ENCODE data around the gene ATXN2L.
A peak's percentile ranks its signal among the peaks of the same experiment; 100 is the strongest.

Gene ATXN2L

DNA sequence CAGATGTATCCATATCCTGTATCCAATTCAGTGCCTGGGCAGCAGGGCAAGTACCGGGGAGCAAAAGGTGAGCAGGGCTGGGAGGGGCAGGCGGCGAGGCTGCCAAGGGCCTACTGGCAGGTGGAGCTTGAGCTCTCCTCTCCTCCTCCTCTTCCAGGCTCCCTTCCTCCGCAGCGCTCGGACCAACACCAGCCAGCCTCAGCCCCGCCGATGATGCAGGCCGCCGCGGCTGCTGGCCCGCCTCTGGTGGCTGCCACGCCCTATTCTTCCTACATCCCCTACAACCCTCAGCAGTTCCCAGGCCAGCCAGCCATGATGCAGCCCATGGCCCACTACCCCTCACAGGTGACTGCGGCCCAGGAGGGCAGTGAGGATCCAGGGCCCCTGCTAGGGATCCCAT is 11.6 kb downstream of the ATXN2L start:
- no peak for DNase-seq (ENCODE audit: low spot score)
- peak overlapping the region; percentile 52 for H3K27ac ChIP-seq
- POLR2A ChIA-PET (ENCODE audit: low non-redundant PET): no interaction called here
- CTCF ChIA-PET: interaction anchor here (0.6 kb wide), 1 partner anchor 214 kb away, joined by 3 read pairs; no protein-coding TSS in a partner anchor
- TF ChIP-seq, protein P1, sequence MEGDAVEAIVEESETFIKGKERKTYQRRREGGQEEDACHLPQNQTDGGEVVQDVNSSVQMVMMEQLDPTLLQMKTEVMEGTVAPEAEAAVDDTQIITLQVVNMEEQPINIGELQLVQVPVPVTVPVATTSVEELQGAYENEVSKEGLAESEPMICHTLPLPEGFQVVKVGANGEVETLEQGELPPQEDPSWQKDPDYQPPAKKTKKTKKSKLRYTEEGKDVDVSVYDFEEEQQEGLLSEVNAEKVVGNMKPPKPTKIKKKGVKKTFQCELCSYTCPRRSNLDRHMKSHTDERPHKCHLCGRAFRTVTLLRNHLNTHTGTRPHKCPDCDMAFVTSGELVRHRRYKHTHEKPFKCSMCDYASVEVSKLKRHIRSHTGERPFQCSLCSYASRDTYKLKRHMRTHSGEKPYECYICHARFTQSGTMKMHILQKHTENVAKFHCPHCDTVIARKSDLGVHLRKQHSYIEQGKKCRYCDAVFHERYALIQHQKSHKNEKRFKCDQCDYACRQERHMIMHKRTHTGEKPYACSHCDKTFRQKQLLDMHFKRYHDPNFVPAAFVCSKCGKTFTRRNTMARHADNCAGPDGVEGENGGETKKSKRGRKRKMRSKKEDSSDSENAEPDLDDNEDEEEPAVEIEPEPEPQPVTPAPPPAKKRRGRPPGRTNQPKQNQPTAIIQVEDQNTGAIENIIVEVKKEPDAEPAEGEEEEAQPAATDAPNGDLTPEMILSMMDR (conservative IDR thresholded peaks at IDR 0.05; ENCODE audit: low read depth): no peak

DNA sequence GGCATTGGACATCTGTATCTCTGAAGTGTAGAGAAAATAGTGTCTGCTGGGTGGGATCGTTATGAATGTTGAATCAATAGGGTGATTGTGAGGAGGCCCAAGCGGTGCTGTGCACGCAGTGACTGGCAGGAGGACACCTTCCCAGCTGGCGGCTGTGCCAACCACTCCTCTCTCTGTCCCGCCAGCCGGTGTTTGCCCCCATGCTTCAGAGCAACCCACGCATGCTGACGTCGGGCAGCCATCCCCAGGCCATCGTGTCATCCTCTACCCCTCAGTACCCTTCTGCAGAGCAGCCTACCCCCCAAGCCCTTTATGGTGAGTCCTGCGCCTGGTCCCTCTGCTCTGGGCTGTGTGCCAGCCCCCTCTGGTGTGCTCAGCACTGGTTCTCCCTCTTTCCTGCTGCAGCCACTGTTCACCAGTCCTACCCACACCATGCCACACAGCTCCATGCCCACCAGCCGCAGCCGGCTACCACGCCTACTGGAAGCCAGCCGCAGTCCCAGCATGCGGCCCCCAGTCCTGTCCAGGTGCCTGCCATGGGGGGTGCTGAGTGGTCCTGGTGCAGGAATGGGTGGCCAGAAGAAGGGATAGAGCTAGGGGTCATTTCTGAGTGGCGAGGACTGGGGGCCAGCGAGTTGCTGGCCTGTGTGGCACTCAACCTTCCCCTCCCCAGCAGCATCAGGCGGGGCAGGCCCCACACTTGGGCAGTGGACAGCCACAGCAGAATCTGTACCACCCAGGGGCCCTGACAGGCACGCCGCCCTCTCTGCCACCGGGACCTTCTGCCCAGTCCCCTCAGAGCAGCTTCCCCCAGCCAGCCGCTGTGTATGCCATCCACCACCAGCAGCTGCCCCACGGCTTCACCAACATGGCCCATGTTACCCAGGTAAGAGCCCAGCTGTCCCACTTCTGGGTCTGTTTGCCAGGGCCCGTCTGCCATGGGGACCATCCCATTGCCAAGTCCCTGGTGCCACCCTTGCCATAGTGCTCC is 12.4 kb downstream of the ATXN2L start:
- TF ChIP-seq, protein P1 (conservative IDR thresholded peaks at IDR 0.05; ENCODE audit: low read depth): no peak
- CTCF ChIA-PET: interaction anchor here (0.6 kb wide), 1 partner anchor 214 kb away, joined by 3 read pairs; no protein-coding TSS in a partner anchor
- POLR2A ChIA-PET (ENCODE audit: low non-redundant PET): no interaction called here

DNA sequence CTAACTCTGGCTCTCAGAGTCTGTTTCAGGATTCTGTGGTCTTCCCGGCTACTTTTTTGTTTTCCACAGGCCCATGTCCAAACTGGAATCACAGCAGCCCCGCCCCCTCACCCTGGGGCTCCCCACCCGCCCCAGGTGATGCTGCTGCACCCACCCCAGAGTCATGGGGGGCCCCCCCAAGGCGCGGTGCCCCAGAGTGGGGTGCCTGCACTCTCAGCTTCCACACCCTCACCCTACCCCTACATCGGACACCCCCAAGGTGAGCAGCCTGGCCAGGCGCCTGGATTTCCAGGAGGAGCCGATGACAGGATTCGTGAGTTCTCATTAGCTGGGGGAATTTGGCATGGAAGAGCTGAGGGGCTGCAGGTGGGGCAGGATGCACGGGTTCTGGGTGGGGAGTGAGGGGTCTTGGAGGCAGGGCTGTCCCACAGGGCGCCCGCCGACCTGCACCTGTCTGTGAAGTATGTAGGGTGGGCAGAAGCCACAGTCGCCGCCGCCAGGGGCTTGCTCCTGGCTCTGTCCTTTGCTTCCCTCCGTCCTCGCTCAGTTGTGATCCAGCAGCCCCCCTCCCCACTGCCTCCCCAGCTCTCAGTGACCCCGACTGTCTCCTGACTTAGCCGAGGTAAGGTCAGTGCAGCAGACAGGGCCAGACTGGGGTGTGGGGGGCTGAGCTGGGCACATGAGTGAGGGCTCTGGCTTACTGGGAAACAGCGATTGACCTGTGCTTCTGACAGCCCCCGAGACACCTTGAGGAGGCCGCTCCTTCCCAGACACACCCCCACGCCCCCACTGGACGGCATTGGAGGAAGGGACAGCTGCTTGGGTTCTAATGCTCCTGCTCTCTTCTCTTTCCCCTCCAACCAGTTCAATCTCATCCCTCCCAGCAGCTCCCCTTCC is 13.3 kb downstream of the ATXN2L start:
- ChIA-PET POLR2A (ENCODE audit: low non-redundant PET) (interaction anchor here (1.0 kb wide), 1 partner anchor 9 kb away, joined by 3 read pairs; no protein-coding TSS in a partner anchor), CTCF (interaction anchor here (0.6 kb wide), 1 partner anchor 10 kb away, joined by 3 read pairs; the partner anchor contains the start of gene TUFM)
- TF ChIP-seq, protein P1 (conservative IDR thresholded peaks at IDR 0.05; ENCODE audit: low read depth): no peak
- no peak for DNase-seq (ENCODE audit: low spot score)
- H3K27ac ChIP-seq: peak overlapping the region; percentile 52

More for the DNA sequence above, 12.4 kb downstream of the ATXN2L start:
- peak overlapping the region; percentile 52 for H3K27ac ChIP-seq
- no peak for DNase-seq (ENCODE audit: low spot score)

DNA sequence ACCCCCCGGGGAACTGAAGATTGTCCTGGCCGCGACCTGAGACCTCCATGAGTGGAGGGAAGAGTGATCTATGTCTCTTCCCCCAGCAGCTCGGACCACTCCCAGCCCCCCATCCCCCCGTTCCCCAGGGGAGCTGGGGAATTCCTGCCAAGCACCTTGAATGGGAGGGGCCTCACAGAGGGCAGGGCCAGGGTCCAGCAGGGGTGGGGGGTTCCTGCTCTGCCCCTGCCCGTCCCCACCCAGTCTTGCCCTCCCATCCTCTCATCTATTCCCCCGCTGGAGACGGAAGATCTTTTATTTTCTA is 13.9 kb downstream of the ATXN2L start:
- DNase-seq (ENCODE audit: low spot score): no peak
- TF ChIP-seq, protein P1 (conservative IDR thresholded peaks at IDR 0.05; ENCODE audit: low read depth): no peak
- POLR2A ChIA-PET (ENCODE audit: low non-redundant PET): interaction anchor here (1.0 kb wide), 1 partner anchor 9 kb away, joined by 3 read pairs; no protein-coding TSS in a partner anchor
- CTCF ChIA-PET: interaction anchor here (0.6 kb wide), 2 partner anchors 9 to 108 kb away, joined by 3 to 5 read pairs; partner anchors contain the start of gene TUFM
- peak overlapping the region; percentile 52 for H3K27ac ChIP-seq

DNA sequence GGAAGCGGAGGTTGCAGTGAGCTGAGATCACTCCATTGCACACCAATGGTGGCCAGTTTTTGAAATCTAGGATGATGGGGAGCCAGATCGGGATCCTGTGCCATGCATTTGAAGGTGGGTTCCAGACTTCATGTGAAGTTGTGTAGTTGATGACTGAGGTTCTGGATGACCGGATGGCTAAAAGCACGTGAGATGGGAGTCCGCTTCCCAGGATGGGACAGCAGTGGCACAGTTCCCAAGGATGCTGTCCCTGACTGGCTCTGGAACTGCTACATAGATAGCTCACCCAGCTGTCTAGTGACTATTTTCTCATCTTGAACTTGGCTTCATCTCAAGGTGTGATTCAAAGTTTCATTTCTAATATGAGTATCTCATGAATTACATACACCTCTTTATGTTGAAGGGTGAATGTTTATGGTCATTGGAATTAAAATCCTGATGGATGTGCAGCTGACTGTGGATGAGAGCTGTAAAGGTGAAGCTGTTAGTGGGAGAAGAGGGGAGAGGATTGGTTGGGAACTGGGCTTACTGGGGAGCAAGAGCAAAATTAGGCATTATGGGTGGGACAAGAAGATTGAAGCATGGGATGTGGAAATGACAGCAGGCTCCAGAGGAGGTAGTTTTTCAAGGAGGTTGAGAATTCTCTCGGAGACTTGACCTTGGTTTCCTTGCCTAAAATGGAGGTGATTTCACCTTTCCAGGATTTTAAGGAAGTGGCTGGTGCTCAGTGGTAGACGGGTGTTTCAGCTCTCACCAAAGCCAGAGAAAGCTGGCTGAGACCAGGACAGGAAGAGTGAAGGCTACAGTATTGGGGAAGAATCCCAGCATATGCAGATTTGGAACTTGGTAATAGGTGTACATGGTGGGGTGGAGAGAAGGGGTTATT is 15.1 kb downstream of the ATXN2L start:
- POLR2A ChIA-PET (ENCODE audit: low non-redundant PET): interaction anchor here (0.7 kb wide), 1 partner anchor 15 kb away, joined by 3 read pairs; the partner anchor contains the start of gene ATXN2L
- CTCF ChIA-PET: interaction anchor here (0.6 kb wide), 2 partner anchors 86 to 112 kb away, joined by 3 to 5 read pairs; no protein-coding TSS in a partner anchor
- DNase-seq (ENCODE audit: low spot score): no peak
- TF ChIP-seq, protein P1 (conservative IDR thresholded peaks at IDR 0.05; ENCODE audit: low read depth): no peak
- H3K27ac ChIP-seq: peak overlapping the region; percentile 52

Measured in RWPE1 (cell line).